T follicular helper cell (primary cell): ENCODE results near the gene TRAPPC10.
"Not testable (repeated sequence)": the region's sequence is repeated elsewhere in the genome, so short reads cannot be mapped to it uniquely, and the experiment has no call there.

Source experiments
- DNase-seq: peaks from one replicate; pipeline ENCODE4 v3.0.0-alpha.2; 2020; ENCODE audit warnings: low read depth

Gene TRAPPC10

DNA sequence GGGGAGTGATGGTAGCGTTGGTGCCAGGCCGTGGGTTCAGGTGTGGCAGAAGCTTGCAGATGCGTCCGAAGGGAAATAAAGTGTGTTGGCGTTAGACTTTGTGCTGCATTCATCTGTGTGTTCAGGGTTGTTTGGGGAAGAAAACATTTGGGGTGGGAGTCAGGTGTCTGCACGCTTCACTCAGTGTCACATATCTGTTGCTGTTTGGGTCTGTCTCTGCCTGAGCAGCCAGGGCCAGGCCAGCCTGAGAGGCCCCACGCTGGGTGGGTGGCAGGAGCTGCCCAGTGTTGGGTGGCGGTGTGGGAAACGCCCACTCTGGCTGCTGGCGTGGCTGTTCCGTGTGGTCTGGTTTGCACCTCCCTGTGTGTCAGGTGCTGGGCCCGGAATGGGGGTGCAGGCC is 133.5 kb downstream of the TRAPPC10 start:
- DNase-seq, result not testable (repeated sequence)

DNA sequence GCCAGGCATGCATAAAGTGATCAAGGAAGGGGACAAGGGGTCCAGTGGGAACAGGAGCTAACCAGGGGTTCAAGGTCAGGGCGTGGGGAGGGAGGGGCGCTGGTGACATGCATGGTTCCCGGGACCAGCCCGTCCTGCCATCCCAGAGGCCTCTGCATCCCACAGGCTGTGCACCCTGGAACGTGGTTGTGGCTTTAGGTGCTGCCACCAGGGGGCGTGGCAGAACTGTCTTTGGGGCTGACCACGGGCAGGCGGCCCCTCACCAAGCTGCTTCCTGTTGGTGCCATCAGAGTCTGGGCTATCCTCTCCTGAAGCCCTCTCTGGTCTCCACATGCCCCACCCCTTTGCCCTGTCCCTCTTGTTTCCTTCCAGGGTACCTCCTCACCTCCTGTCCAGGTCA is 135.0 kb downstream of the TRAPPC10 start:
- DNase-seq, result not testable (repeated sequence)

DNA sequence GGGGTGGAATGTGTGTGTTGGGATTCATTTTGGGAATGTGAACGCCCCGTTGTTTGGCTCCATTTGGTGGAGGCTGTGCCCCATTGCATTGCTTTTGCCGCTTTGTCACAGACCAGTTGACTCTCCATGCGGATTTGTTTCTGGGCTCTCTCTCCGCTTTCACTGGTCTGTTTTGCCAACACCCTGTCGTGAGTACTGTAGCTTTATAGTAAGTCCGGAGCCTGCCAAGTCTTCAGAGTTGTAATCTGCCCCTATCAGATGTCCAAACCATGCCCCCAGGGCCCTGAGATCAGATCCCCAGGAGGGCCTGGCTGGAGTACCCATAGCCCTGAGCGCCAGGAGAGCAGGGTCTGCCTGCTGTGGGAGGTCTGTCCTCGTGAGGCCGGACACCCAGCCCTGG is 138.1 kb downstream of the TRAPPC10 start:
- not testable (repeated sequence) for DNase-seq

DNA sequence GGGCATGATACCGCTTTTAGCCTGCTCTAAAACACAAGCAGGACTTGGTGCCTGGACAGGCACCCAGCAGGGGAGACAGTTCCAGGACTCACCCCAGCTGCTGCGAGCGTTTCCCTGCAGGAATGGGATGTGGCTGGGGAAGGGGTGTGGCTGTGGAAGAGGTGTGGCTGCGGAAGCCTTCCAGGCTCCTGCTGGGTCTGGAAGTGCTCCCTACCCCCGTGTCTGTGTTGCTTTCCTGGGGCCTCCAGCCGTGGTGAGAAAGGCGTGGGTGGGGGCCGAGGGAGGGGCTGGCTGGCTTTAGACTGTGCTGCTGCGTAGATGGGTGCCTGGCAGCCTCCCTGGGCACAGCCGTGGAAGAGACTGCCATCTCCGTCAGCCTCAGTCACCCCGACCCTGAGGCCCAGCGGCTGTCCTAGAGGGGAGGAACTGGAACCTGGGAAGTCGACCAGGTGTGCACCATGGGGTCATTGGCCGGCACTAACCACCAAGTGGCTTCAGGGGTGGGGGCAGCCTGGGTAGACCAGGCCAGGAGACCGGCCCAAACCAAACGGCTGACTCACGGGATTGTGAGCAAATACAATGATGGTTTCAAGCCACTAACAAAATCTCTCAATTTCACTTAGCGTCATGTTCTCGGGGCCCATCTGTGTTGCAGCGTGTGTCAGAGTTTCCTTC is 141.2 kb downstream of the TRAPPC10 start:
- DNase-seq, result not testable (repeated sequence)

DNA sequence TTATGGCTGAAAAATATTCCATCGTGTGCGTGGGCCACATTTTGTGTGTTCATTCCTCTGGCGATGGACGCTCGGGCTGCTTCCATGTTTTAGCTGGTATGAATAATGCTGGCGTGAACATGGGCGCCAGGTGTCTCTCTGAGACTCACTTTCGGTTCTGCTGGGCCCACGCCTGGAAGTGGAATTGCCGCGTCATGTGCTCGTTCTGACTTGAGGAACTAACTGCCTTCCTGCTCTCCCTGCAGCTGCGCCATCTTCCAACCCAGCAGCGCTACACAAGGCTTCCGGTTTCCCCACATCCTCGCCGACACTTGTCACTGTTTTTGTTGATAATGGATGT is 141.8 kb downstream of the TRAPPC10 start:
- DNase-seq, result peak; percentile 10

DNA sequence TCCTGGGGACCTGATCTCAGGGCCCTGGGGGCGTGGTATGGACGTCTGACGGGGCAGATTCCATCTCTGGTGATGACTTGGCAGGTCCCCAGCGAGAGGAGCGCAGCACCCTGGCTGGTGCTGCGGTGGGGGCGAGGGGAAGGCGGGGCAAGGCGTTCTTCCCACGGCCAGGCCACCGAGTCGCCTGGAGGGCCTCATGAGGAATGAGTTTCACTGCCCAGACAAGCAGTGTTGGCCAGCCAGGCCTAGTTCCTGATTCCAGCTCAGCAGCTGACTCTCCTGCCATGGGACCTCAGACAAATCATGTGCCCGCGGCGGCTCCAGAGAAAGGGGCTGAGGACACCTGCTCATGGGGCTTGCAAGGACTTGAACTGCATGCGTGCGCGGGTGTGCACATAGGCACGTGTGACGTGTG is 142.7 kb downstream of the TRAPPC10 start:
- not testable (repeated sequence) for DNase-seq

DNA sequence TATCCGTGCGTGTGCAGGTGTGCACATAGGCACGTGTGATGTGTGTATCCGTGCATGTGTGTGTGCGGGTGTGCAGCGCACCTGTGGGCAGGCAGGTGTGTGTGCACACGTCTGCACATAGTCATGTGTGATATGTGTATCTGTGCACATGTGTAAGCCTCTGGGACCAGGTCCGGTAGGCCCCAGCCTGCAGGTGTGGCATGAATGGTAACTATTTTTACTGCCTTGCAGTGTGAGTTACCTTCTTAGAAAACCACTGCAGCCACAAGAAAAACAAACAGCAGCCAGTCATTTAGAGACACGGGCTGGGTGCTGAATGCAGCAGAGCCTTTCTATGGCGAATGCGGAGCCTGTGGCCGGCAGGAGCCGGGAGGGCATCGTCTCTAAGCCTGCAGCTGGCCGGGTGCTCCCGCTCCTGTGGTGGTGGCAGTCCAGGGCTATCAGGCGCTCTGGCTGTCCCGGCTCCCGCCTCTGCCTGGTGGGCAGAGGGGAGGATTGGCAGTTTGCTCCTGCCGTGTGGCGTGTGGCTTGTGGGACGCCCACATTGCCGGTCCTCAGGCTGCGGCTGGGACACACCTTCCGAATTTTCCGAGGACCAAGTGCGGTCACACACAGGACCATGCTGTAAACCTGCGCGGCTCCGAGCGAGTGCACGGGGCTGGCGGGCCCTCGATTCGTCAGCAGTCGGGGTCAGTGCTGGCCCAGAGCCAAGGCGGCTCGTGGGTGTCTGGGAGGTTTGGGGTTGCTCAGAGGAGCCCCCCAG is 143.3 kb downstream of the TRAPPC10 start:
- not testable (repeated sequence) for DNase-seq

DNA sequence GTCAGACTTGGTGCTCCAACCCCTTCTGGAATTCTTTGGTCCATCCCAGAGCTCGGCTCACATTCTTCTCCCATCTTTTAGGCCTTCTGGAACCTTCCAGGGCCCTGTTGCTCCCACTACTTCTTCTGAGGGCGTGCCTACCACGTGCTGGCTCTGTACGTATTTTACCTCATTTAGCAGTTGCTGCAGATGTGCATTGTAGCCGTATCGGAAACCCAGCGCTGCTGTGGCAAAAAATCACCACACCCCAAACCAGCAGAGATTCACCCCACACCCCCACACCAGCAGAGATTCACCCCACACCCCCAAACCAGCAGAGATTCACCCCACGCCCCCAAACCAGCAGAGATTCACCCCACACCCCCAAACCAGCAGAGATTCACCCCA is 143.9 kb downstream of the TRAPPC10 start:
- not testable (repeated sequence) for DNase-seq
